Activated naive CD8-positive, alpha-beta T cell (primary cell): ENCODE data around the gene ALDH3B1.
A peak's percentile ranks its signal among the peaks of the same experiment; 100 is the strongest.

Experiments used
- H3K27ac Mint-ChIP-seq: one replicate; pipeline ENCODE4 v1.8.0; 2021; ENCODE audit warnings: mixed read lengths
- H3K27me3 Mint-ChIP-seq: one replicate; pipeline ENCODE4 v1.8.0; 2021; ENCODE audit warnings: mixed read lengths
- H3K36me3 Mint-ChIP-seq: one replicate; pipeline ENCODE4 v1.8.0; 2021; ENCODE audit warnings: mixed read lengths
- H3K4me1 Mint-ChIP-seq: one replicate; pipeline ENCODE4 v1.8.0; 2021; ENCODE audit warnings: low read depth, mixed read lengths
- H3K4me3 Mint-ChIP-seq: one replicate; pipeline ENCODE4 v1.8.0; 2021; ENCODE audit warnings: mild to moderate bottlenecking, mixed read lengths
- H3K9me3 Mint-ChIP-seq: one replicate; pipeline ENCODE4 v1.8.0; 2021; ENCODE audit warnings: low read depth, mixed read lengths

ALDH3B1 gene

DNA sequence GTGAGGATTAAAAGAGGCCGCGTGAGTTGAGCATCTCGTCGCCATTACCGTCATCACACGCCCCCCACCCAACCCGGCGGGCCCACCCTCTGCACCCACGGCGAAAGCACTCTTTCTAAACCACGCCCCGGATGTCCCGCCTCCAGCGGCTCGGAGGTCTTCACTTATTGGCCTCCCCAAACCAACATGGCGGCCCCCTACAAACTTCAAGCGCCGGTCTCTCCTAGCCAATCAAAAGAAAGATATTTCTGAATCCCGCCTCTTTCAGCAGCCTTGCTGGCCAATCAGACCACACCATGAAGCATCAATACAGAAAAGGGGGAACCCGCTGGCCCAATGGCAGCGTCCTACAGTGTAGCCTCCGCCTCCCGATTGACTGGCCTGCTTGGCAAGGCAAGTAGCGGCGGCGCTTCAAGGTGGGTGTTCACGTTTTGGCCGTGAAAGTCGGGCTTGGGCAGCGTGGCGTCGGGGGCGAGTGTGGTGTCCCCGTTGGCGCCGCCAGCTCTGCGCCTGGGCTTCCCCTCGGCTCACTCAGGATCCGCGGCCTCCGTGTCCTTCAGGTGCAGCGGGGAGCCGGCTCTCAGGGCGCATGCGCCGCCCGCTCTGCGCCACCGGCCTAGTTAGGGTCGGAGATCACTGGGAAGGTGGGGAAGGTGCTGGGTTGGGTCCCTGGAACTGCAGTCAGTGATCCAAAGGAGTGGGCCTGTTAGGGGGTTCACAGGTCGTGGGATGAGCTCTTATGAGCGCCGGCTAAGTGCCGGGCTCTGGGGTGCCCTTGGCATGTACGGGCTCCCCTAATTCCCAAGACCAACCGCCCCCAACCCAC is 20.4 kb downstream of the ALDH3B1 start, which contains the start of gene NDUFS8:
NDUFS8 (plus strand) TSS at position 364 of the 826 bp plus-strand sequence. CDS start 1,471 bp downstream, outside the sequence.
- Mint-ChIP-seq H3K9me3 (no peaks in the 10 kb centered on the region), H3K4me3 (peak within 1 kb of the TSS; percentile 98), H3K4me1 (peaks cover 20% of the 10 kb centered on the region), H3K27me3 (no peaks in the 10 kb centered on the region), H3K36me3 (no peaks in the 10 kb centered on the region), H3K27ac (peak within 1 kb of the TSS; percentile 98)

DNA sequence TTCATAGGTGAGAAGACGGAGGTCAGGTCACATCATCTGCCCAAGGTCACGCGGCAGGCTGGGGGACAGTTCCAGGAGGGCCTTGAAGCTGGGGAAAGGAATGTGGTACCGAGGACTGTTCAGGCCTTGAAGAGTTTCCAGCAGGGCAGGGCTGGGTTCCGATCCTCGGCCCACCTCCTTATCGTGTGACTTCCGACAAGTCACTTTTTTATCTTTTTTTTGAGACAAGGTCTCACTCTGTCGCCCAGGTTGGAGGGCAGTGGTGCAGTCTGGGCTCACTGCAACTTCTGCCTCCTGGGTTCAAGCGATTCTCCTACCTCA is 21.0 kb downstream of the ALDH3B1 start:
- Mint-ChIP-seq H3K4me3 (peak overlapping the region; percentile 98), H3K4me1 (peaks cover 20% of the 10 kb centered on the region), H3K36me3 (no peaks in the 10 kb centered on the region), H3K27ac (peak overlapping the region; percentile 98), H3K9me3 (no peaks in the 10 kb centered on the region), H3K27me3 (no peaks in the 10 kb centered on the region)

DNA sequence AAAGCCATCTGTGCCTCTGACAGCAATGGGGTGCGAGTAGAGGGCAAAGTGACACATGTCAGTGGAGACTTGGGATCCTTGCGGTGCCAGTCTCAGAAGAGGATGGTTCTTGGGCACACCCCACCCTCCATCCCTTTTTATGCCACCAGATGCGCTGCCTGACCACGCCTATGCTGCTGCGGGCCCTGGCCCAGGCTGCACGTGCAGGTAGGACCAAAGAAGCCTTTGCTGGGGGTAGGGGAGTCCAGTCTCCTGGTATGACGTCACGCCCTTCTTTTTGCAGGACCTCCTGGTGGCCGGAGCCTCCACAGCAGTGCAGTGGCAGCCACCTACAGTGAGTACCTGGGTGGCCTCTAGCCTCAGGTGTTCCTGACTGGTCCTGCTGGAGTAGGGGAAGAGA is 21.9 kb downstream of the ALDH3B1 start:
- Mint-ChIP-seq H3K27me3 (no peaks in the 10 kb centered on the region), H3K36me3 (no peaks in the 10 kb centered on the region), H3K27ac (peak overlapping the region; percentile 98), H3K9me3 (no peaks in the 10 kb centered on the region), H3K4me3 (peak overlapping the region; percentile 98), H3K4me1 (peaks cover 21% of the 10 kb centered on the region)

DNA sequence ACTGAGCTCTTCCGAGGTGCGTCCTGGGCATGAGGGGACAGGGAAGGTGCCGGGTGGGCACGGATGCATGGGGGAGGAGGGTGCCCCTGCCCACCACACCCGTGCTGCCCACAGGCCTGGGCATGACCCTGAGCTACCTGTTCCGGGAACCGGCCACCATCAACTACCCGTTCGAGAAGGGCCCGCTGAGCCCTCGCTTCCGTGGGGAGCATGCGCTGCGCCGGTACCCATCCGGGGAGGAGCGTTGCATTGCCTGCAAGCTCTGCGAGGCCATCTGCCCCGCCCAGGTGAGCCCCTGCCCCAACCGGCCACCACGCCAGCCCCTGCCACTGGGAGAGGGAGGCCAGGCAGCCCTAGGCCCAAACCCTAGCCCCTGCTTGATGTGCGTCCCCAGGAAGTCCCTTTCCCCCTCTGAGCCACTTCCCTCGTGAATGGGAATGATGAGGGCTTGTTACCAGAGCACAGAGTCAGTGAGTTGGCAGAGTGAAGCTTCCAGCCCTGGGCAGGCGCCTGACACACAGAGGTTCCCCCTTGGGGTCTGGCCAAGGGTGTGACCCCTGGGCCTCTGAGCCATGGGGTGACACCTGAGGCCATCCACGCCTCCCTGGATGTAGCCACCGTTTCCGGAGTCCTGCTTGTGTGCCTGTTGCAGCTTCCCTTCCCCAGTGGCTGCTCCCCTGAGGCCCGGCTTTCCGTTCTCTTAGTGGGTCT is 23.0 kb downstream of the ALDH3B1 start:
- Mint-ChIP-seq H3K27ac (no peak overlapping the region), H3K36me3 (no peaks in the 10 kb centered on the region), H3K27me3 (no peaks in the 10 kb centered on the region), H3K4me3 (no peak overlapping the region), H3K9me3 (no peaks in the 10 kb centered on the region), H3K4me1 (peaks cover 26% of the 10 kb centered on the region)

DNA sequence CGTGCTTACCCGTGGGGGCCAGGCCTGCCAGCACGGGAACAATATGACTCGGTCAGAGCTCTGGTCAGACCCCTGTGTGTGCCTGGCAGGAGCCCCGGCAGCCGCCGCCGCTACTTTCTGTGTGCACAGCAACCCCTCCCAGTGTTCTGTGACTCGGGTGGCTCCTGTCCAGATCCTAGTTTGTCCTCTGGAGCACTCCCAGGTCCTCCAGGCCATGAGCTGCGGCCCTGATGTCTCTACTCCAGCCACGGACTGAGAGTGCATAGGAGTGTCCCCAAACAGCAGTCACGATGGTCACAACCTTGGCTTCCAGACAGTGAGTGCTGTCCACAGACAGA is 23.6 kb downstream of the ALDH3B1 start:
- H3K36me3 Mint-ChIP-seq: no peaks in the 10 kb centered on the region
- H3K9me3 Mint-ChIP-seq: no peaks in the 10 kb centered on the region
- no peaks in the 10 kb centered on the region for H3K27me3 Mint-ChIP-seq
- H3K4me1 Mint-ChIP-seq: peaks cover 25% of the 10 kb centered on the region
- H3K27ac Mint-ChIP-seq: no peak overlapping the region
- no peak overlapping the region for H3K4me3 Mint-ChIP-seq

DNA sequence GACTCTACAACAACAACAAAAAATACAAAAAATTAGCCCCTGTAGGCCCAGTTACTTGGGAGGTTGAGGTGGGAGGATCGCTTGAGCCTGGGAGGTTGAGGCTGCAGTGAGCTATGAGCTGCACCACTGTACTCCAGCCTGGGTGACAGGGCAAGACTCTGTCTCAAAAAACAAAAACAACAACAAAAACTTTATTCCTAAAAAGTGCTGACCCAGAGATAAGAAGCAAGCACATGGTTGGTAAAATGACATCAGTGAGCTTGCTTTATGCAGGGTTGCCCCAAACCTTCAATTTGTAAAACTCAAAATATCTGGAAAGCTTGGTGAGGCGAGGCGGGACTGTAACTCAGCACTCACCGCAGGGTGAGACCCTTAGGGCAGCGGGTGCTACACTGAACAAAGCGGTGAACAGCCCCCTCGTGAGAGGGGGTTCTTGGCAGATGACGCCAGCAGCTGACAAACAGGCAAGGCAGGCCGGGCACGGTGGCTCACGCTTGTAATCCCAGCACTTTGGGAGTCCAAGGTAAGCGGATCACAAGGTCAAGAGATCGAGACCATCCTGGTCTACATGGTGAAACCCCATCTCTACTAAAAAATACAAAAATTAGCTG is 25.2 kb downstream of the ALDH3B1 start:
- Mint-ChIP-seq H3K36me3 (no peaks in the 10 kb centered on the region), H3K4me1 (peaks cover 24% of the 10 kb centered on the region), H3K9me3 (no peaks in the 10 kb centered on the region), H3K4me3 (no peak overlapping the region), H3K27me3 (no peaks in the 10 kb centered on the region), H3K27ac (no peak overlapping the region)

DNA sequence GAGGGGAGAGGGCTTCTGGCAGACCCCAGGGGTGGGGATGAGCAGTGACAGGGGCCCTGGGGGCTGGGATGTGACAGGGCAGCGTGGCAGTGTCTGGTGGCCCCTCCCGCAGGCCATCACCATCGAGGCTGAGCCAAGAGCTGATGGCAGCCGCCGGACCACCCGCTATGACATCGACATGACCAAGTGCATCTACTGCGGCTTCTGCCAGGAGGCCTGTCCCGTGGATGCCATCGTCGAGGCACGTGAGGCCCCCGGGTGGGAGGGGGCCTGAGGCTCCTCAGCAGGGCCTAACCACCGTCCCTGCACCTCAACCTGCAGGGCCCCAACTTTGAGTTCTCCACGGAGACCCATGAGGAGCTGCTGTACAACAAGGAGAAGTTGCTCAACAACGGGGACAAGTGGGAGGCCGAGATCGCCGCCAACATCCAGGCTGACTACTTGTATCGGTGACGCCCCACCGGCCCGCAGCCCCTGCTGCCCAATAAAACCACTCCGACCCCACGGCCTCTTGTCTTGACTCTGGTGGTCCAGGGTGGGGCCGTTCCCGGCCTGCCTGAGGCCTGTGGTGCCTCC is 26.1 kb downstream of the ALDH3B1 start:
- no peak overlapping the region for H3K27ac Mint-ChIP-seq
- H3K9me3 Mint-ChIP-seq: no peaks in the 10 kb centered on the region
- H3K36me3 Mint-ChIP-seq: no peaks in the 10 kb centered on the region
- peaks cover 24% of the 10 kb centered on the region for H3K4me1 Mint-ChIP-seq
- H3K4me3 Mint-ChIP-seq: no peak overlapping the region
- no peaks in the 10 kb centered on the region for H3K27me3 Mint-ChIP-seq

DNA sequence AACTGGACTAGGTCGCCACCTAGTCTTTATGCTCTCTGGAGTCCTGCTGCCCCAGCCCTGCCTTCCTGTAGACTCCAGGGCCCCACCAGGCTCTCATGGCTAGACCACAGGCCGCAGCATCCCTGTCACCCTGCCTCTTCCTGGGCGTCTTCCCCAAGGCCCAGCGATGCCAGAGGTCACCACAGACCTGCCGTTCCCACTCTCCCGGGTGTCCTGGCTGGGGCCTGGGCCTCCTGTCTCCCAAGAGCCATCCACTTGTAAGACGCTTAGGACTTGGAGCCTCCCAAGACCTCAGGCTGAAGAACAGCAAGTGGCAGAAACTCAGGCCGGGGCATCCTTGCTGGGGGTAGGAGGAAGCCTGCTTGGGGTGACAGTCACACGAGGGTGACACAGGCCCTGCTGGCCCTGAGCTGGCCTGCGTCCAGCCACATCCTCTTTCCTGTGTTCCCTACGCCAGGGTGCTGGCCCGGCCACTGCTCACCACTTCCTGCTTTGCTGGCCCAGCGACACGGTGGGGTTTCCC is 26.7 kb downstream of the ALDH3B1 start:
- Mint-ChIP-seq H3K4me1 (peaks cover 23% of the 10 kb centered on the region), H3K27ac (peak overlapping the region; percentile 72), H3K36me3 (no peaks in the 10 kb centered on the region), H3K27me3 (no peaks in the 10 kb centered on the region), H3K9me3 (no peaks in the 10 kb centered on the region), H3K4me3 (no peak overlapping the region)

DNA sequence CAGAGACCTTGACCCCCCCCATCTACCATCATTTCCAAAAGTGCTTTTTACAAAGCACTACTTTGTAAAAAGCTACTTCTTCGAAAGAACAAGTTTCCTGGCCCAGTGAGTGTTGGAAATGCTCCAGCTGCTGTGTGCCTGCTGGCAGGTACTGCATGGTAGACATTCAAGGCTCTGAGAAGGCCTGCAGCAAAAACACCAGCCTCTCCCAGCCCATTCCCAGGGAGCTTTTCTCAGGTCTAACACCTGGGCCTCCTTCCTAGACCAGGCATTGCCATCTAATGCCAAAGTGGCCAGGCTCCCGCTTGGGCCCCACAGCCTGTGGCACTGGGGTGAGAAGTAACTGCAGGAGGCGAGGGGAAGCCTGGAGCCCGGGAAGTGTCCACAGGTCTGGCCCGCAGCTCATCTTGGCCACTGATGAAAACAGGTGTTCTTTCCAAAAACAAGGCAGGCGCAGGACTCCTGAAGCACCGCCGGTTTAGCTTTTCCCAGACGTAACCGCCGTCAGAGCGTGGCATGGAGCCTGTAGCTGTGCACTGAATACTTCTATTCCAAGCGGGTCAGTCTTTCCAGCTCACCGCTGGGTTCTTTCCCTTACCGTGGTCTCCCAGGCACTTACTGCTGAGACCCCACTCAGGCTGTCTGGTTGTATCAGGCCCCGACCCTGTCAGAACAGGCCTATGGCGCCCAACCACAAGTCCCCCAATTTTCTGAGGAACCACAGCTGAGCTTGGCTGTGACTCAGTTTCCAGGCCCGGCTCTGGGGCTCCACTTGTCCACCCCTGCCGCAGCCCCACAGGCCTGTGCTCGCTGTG is 27.5 kb downstream of the ALDH3B1 start:
- Mint-ChIP-seq H3K27ac (peak overlapping the region; percentile 72), H3K4me1 (peaks cover 20% of the 10 kb centered on the region), H3K9me3 (no peaks in the 10 kb centered on the region), H3K4me3 (peak overlapping the region; percentile 51), H3K36me3 (no peaks in the 10 kb centered on the region), H3K27me3 (no peaks in the 10 kb centered on the region)

DNA sequence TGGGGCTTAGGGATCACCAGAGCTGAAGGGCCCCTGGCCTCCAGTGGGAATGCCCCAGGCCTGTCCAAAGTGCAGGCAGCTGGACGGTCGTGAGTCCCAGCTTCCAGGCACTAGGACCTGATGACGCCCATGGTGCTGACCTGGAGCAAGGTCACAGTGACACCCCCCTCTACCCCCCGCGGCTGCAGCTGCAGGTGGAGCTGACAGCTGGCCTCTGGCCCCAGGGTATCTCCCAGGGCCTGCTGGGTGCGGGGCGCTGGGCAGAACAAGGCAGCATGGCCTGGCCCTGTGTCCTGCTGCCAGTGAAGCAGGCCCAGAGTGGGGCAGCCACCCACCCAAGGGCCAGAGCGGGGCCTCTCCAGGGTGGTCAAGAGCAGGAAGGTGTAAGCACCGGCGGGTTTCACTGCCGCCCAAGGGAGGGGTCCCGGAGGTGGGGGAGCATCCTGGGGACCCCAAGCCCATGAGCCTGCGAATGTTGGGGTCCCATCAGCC is 28.1 kb downstream of the ALDH3B1 start:
- no peak overlapping the region for H3K27ac Mint-ChIP-seq

DNA sequence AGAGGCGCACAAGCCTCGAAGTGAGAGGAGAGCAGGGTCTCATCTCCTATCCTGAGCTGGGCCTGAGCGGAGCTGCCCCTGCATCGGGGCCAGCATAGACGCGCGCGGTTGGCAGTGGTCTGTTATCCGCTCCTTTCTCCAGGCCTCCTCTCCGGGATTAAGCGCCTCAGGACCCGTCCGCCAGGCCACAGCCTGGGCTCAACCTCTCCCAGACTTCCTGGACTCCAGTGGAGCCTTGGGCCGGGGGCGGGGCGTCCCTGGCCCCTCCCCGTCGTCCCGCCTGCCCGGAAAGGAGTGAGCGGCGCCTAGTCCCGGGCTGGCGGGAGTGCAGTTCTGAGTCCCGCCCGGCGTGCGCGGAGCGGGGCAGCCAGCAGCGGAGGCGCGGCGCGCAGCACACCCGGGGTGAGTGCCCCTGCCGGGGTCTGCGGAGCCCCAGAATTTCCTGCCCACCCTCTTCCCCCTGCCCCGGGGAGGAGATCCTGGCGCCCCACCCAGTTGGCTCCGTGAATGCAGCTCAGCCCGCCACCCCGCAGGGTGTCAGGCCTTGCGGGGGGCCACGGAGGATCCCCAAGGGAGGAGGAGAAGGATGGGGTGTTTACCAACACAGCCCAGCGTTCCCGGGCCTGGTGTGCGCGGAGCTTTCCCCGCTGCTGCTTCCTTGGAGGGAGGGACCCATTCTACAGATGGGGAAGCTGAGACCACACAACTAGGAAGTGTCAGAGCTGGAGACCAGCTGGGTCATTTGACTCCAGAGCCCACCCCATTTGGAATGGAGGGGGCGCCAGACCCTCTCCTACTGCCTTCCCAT is 28.8 kb downstream of the ALDH3B1 start, which contains the start of gene TCIRG1:
TCIRG1 (plus strand) TSS at position 308 of the 808 bp plus-strand sequence. CDS start 2,247 bp downstream, outside the sequence.
- Mint-ChIP-seq H3K27ac (peak within 1 kb of the TSS; percentile 86), H3K27me3 (no peaks in the 10 kb centered on the region), H3K36me3 (no peaks in the 10 kb centered on the region), H3K9me3 (no peaks in the 10 kb centered on the region), H3K4me3 (peak within 1 kb of the TSS; percentile 89), H3K4me1 (peaks cover 20% of the 10 kb centered on the region)

More for the DNA sequence above, 28.1 kb downstream of the ALDH3B1 start:
- Mint-ChIP-seq H3K36me3 (no peaks in the 10 kb centered on the region), H3K9me3 (no peaks in the 10 kb centered on the region), H3K4me3 (no peak overlapping the region), H3K4me1 (peaks cover 20% of the 10 kb centered on the region), H3K27me3 (no peaks in the 10 kb centered on the region)

DNA sequence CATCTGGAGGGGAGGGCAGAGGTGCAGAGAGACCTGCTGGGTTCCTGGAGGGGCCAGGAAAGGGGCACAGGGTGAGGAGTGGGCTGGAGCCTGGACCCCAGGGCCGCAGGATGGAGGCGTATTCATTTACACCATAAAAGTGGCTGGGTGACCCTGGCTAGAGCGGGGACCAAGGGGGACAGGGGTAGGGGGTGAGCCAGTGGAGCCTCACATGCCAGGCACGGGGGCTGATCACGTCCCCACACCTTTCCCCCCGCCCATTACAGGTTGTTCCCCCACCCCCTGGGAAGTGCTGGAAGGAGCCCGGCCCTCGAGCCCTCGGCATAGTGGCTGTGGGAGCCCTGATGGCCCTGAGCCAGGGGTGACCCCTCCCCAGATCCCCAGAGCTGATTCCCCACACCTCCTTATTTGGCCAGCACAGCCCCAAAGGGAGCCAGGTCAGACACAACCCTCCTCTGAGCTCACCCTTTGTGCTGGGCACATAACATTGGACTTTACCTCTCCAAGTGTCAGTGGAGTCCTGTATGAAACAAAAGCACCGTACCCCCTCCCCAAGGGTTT is 29.5 kb downstream of the ALDH3B1 start:
- H3K27ac Mint-ChIP-seq: peak overlapping the region; percentile 86
- H3K4me1 Mint-ChIP-seq: peaks cover 20% of the 10 kb centered on the region
- peak overlapping the region; percentile 89 for H3K4me3 Mint-ChIP-seq
- H3K9me3 Mint-ChIP-seq: no peaks in the 10 kb centered on the region
- no peaks in the 10 kb centered on the region for H3K27me3 Mint-ChIP-seq
- H3K36me3 Mint-ChIP-seq: no peaks in the 10 kb centered on the region
